Left renal pelvis (tissue), 4 donors: Measurements from ENCODE around the gene EIF1AD. TPM values are rescaled to one million over a fixed set of nuclear protein-coding genes. Genes with fewer than 3 reads are reported as not detected.
"Not testable (repeated sequence)": the region's sequence is repeated elsewhere in the genome, so short reads cannot be mapped to it uniquely, and the experiment has no call there.

Experiments
- DNase-seq, 4 donors: peaks; one replicate each; pipeline ENCODE4 v3.0.0-alpha.2; 2013; ENCODE audit warnings: low read depth in 4 of 4, low spot score in 3 of 4
- polyA plus RNA-seq, 4 donors: library from polyadenylated mRNA; unstranded; fragments of 120-200 nt; gene quantifications; one replicate each; pipeline ENCODE4 v1.2.1, GENCODE V29; 2013; ENCODE audit not compliant: insufficient read length in 4 of 4

Gene EIF1AD, protein sequence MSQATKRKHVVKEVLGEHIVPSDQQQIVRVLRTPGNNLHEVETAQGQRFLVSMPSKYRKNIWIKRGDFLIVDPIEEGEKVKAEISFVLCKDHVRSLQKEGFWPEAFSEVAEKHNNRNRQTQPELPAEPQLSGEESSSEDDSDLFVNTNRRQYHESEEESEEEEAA
- polyA plus RNA-seq = 10 to 100 TPM; 18.6 to 31.6 (median 27.8) TPM

DNA sequence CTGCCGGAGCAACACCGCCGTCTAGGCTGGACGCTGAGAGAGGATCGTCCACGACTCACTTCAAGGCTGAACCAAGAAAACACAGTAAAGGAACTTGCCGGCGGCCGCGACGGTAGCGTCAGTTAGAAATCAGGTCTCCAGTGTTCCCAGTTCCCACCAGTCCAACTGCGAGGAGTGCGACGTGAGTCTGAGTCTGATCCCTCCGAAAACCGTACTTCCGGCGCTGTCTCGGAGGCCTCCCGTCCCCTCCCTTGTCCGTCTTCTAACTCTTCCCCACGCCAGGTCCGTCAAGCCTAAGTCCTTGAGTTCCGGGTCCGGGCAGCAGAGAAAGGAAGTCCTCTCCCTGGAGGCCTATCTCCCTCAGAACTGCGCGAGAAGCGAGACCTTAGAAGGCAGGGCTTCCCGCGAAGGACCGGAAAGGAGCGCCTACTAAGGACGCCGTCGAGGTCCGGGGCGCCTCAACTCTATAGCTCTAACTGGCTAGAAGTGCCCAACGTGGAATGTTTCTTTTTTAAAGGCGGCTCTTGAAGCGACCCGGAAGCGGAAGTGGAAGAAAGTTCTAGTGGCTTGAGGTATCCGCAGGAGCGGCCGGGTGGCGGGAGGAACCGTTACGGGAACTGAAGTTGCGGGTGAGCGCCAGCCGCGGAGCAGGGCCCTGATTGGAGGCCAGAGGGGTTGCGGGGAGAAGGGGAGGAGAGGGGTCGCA is at the start of gene EIF1AD, which contains the start of gene BANF1:
Gene EIF1AD (minus strand): TSS at position 216 of the 706 bp plus-strand sequence. CDS start 1,768 bp downstream, outside the sequence.
Gene BANF1 (plus strand): TSS at position 562 of the 706 bp plus-strand sequence. CDS start 748 bp downstream, outside the sequence.
- peak; percentile 95 to 97 (median 96) for DNase-seq

DNA sequence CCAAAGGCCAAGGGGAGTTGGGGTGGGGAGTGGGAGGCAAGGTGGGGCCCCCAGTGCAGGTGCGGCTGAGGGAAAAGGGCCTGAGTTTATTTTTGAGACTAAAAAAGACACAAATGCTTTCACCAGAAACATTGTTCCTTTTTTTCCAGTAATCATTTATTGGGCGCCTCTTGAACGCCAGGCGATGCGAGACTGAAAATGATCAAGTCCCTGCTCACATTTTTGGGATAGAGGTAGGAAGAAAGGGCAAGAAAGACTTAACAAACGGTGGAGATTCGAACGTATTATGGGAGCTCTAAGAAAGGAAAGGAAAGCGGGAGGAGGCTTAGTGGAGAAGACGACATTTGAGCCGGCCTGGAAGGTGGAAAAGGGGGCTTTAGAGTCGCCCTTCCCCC is 49.4 kb upstream of the EIF1AD start:
- no peak for DNase-seq

DNA sequence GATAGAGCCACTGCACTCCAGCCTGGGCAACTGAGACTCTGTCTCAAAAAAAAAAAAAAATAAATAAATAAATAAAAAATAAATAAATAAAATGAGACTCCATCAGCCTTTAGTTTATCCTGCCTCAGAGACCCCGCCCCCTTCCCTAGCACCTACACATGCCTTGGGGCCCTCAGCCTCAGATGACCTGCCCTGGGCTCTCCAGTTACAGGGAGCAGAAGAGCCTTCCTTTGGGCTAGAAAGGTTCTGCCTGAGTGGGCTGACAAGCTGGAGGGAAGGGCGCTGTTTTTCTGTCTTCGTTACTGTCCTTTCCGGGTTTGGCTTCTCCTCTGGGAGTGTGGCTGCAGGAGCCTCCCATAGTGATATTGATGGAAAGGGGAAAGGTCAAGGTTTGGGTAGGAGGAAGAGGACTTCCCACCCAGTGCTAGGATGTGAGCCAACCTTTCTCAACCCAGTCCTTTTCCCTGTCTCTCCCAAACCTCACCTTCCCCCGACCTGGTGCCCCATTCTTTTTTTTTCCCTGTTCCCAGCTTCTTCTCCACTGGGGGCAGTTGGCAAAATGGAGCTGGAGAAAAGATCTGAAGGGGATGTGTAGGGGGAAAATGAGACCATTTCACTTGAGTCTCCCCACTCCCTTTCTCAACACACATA is 48.7 kb upstream of the EIF1AD start:
- DNase-seq = no peak

DNA sequence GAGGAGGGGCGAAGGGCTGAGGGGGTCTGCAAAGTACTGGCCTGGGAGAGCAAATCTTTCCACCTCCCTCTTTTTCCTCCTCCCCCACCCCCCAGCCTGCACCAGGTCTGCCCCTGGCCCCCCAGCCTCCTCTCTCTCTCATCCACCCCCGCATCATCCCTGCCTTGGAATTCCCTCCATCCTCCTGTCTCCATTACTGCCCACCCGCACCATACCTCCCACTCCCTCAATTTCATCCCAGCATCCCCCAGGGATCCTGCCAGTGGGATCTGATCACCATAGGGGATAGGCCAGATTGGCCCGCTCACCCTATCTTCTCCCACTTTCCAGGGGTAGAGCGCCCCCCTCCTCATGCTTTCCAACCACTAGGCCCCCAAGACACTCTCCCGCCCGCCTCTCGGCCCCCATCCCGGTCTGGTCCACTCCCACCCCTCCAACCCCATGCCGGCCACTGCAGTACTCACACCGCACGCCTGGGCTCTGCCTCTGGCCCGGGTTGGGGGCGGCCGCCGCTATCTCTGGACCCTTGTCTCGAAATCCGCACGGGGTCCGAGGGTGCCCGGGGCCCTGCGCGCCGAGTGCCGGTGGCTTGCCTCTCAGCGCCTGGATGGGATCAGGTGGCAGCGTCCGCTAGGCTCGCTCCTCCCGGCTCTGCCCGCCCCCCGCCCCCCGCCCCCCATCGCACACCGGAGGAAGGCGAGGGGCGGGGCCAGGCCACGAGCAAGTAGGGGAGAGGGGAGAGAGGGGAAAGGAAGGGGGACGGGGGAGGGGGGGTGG is 46.8 kb upstream of the EIF1AD start, which contains the start of gene GAL3ST3:
Gene GAL3ST3 (minus strand): TSS at position 615 of the 777 bp plus-strand sequence. CDS start 3,746 bp downstream, outside the sequence.
- no peak for DNase-seq

DNA sequence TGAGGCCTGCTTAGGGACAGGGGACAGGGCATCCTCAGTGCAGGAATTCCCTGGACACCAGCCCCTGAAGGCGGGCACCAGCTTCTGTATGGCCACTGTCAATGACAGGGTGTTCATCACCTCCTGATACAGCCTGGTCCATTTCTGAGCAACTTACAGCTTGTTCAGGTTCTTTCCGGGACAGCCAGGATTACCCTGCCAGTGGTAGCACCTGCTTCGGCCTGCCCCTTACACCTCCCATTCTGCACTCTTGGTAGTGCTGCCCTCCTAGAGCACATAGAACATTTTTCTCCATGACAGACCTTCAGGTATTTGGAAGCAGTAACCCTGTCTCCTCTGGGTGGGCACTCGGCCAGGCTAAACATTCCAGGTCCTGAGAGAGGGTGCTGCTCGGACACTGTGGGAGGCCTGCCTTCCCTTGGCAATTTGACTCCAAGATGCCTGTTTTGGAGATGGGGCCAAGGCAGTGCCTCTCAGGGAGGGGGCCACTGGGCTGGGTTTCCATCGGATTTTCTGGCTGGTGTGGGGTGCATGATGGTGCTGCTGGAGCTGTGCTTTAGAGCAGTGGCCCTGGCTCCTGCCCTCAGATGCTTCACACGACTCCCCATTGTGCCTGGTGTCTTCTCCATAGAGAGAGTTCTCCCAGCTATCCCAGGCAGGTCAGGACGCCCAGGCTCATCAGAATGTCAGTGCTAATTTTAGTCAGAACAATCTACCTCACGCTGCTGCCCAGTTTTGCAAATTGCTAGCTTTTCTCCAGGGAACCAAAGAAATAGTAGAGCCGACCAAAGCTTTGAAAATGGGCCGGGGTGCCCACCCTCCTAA is 45.8 kb upstream of the EIF1AD start:
- DNase-seq = no peak

DNA sequence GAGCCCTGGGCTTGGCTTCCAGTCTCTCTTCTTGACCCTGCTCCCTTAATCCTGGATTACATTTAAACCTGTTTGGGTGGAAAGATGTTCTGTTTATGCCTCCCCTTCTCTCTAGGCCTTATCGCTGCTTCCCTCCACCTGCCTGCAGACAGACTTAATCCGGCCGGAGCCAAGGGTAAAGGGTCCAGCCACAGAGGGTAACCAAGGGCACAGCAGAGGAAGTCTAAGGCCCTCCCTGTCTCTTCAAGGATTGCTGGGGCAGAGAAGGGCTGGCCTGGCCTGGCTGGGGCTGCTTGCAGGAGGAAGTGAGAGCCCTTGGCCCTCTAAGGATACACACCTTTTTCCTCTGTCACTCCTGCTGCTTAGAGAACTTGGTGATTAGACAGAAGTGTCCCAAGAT is 44.9 kb upstream of the EIF1AD start:
- no peak for DNase-seq

DNA sequence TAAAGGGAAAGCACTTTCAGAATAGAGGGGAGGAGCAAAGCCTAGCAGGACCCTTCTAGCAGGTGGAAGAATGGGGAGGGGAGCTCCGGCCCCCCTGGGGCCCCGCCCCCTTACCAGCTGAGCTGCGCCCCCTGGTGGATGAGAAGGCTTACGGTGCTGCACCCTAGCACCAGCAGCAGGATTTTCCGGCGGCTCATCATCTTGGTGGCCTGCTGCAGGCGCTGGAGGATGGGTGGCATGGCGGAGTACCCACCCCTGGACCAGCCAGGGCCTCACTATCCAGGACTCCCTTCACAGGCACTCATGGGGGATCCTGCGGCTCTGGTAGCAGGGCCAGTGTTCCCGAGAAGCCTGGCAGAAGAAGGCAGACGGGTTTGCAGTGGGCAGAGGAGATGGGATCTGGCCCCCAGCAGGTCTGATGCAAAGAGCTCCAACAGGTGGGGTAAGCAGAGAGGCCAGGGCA is 43.3 kb upstream of the EIF1AD start:
- no peak for DNase-seq

DNA sequence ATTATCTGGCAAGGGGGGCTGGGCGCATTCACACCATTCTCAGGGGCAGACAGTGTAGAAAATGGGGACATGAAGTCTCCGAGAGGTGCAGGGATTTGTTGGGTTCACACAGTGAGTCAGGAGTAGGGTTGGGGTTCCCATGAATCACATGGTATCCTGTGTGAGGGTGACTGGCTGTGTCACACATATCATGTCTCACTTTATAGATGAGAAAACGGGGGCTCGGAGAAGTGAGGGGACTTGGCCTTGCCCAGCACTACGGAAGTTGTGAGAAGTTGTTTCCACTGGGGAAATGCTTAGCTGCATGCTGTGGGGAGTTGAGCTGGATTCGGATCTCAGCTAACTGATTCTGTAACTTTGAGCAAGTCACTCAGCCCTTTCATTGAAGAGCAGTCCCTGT is 42.8 kb upstream of the EIF1AD start:
- no peak for DNase-seq

DNA sequence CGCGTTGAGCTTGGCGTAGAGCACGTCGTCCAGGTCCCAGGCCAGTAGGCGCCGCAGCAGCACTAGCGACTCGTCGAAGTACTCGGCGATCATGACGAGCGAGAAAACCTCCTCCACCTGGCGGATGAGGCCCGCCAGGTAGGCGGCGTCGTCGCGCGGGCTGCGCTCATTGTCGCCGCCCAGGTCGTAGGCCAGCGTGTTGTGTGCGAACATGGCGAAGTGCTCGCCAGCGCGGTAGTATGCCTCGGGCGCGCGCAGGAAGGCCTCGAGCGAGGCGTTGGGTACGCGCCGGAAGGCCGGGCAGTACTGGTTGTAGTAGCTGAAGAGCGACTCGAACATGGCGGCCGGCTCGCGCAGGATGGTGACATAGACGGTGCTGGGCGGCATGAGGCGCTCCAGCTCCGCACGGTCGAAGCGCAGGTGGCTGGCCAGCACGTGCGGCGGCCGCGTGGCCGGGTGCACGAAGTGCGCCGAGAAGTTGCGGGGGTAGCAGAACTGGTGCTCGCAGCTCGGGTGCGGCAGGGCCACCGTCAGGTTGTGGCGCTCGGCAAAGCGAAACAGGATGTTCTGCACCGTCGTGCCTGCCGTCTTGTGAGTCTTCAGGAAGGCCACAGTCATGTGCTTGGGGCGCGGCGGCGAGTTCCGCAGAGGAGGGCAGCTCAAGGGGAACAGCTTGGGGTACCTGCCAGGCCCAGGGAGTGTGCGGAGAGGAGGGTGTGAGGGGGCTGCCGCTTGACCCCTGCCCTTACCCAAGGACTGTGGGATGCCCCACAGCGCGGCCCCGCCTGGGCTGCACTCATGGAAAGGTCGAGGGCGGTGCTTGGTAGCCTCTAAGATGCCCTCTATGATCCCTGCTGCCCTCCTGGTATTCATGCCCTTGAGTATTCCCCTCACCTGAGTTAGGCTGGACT is 41.3 kb upstream of the EIF1AD start:
- DNase-seq = no peak

DNA sequence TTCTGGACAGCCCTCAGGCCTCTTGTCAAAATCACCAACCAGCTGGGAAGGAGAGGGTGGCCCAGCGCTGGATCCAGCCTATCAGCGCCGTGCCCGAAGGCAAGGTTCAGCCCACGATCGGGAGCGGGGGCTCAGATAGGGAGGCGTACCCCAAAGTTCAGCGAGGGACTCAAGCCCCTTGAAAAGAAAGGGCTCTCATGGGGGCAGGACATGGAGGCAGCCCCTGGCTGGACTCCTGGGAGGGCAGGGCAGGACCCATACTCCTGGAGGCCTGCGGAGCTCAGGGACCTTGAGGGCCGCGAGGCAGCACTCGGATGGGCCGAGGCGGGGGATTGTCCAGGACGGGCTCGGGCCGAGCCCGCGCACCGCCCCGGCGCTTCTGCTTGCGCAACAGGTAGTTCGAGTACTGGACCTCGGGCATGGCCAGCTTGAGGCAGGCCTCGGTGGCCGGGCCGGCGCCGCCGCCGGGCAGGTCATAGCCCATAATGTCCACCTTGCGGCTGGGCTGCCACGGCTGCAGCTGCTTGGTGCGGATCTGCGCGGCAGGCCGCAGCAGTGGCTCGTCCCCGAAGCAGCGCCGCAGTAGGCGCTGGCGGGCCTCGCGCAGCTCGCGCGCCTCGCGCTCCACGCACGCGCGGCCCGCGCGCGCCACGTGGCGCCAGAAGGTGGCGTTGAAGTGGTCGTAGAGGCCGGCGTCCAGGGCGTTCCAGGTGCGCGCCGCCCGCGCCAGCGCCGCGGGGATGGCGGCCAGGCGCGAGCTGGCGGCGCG is 40.5 kb upstream of the EIF1AD start:
- no peak for DNase-seq

DNA sequence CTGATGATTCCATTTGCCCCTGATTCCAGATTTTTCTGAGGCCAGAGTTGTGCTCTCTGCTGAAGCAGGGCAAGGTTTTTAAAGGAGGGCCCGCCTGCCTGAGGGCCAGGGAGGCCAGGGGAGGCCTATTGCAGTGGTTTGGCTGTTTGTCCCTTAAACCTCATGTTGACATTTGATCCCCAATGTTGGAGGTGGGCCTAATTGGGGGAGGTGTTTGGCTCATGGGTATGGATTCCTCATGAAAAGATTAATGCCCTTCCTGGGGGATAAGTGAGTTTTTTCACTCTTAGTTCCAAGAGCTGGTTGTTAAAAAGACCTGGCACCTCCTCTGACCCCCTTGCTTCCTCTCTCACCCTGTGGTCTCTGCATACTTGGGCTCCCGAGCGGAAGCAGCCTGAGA is 37.8 kb upstream of the EIF1AD start:
- no peak for DNase-seq

DNA sequence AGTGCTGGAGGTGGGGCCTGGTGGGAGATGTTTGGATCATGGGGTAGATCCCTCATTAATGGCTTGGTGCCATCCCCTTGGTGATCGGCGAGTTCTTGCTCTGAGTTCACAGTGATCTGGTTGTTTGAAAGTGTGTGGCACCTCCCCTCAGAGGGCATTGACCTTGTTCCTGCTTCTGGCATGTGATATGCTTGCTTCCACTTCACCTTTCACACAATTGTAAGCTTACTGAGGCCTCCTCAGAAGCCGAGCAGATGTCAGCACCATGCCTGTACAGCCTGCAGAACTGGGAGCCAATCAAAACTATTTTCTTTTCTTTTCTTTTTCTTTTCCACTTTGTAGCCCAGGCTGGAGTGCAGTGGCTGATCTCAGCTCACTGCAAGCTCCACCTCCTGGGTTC is 35.4 kb upstream of the EIF1AD start:
- no peak for DNase-seq

DNA sequence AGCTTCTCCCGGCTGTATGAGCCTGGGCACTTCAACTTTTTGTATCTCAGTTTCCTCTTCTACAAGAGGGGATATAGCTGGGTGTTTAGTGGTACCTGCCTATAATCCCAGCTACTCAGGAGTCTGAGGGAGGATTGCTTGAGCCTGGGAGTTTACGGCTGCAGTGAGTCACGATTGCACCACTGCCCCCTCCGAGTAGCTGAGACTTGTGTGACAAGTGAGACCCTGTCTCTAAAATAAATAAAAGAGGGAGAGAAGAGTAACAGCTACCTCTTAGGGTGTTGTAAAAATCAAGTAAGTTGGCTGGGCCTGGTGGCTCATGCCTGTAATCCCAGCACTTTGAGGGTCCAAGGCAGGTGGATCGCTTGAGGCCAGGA is 34.4 kb upstream of the EIF1AD start:
- DNase-seq = no peak

DNA sequence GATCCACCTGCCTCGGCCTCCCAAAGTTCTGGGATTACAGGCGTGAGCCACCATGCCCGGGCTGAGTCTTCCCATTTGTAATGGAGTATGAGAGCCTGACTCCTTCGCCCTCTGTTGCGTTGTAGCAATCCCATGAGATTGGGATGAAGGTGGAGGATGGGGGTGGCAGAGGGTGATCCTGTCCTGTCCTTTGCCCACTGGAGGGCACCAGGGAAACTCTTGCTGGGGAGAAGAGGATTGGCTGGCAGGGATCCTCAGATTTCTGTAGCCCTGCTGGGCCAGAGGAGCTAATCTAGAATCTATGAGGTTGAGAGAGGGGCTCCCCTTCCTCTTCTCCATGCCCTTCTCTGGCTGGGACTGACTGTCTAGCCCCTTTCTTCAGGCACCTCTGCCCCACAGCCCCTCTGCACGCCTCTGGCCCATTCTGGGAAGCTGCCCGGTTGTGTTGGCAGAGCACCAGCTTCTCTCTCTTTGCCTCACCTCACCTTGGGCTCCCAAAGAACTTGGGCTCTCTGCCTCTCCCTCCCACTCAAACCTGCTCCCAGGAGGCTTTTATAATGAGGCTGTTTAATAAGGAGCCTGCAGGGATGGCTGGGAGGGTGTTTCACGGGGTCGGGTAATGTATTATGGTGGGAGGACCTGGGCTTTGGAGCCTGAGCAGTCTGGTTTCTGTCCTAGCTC is 33.8 kb upstream of the EIF1AD start:
- DNase-seq = no peak

DNA sequence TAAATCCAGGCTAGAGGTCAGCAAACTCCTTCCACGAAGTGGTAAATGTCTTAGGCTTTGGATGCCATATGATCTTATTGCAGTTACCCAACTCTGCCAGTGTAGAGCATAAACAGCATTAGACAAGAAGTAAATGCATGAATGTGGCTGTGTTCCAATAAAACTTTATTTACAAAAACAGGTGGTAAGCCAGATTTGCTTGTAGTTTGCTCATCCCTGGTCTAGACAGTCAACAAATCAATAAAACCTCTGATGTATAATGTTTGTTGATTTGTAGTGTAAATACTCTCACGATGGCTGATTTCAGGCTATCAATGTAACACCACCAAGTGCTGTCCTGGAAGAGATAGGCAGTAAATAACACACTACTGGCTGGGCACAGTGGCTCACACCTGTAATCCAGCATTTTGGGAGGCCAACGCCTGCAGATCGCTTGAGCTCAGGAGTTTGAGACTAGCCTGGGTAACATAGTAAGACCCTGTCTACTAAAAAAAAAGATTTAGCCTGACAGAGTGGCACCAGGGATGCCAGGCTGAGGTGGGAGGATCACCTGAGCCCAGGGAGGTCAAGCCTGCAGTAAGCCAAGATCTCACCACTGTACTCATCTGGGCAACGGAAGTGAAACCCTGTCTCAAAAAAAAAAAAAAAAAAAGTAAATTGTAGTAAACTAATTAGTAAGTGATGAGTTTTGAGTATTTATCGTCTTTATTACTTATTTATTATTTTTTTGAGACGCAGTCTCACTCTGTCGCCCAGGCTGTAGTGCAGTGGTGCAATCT is 31.2 kb upstream of the EIF1AD start:
- DNase-seq = no peak

DNA sequence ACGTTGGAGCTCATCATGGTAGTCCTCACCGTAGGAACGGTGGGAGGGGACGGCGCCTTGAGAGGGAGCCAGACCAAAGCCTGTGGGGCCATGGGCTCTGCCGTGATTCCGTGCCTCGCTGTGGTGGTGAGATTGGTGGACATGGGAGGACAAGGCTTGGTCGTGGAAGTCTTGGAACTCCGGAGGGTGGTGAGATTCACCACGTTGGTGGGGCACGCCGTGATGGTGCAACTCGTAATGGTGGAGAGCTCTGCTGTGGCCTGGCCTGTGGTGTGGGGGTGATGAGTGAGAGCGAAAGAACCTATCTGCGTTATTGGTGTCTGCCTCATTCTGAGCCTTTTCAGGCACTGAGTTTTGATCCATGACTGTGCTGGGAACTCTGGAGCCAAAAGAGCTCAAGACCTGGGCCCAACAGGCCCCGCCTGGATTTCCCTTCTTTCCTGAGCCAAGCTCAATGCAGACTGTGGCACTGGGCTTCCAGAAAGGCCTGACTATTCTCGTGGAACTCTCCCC is 24.1 kb upstream of the EIF1AD start, which contains the start of gene CATSPER1:
Gene CATSPER1 (minus strand): TSS at position 463 of the 513 bp plus-strand sequence. CDS start 100 bp downstream, at position 363.
- no peak for DNase-seq

DNA sequence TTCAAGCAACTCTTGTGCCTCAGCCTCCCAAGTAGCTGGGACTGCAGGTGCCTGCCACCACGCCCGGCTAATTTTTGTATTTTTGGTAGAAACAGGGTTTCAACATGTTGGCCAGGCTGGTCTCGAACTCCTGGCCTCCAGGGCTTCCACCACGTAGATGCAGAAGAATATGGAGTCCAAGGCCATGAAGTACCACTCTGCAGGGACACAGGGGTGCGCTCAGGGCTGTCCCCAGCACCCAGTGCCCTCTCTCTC is 21.2 kb upstream of the EIF1AD start:
- DNase-seq = not testable (repeated sequence)
